ENCODE results near the gene DONSON. TPM values are rescaled to one million over a fixed set of nuclear protein-coding genes. Genes with fewer than 3 reads are reported as not detected.

DONSON gene
- total and polyA plus RNA-seq, 2 of the 13 experiments (the other 11 are each of a cell fraction or from before 2014, with no cell fraction given) = 35.4 to 63.6 TPM

- TF ChIP-seq ZNF609 (CRISPR knock-in tag; IDR thresholded peaks at IDR 0.05; ENCODE audit: borderline replicate concordance) = 0 out of 2 replicates have a peak, but pooled peaks have one; percentile 11
- no peak for TF ChIP-seq SMYD3 (CRISPR knock-in tag; IDR thresholded peaks at IDR 0.05)
- peak; percentile 84 for TF ChIP-seq E2F1 (CRISPR knock-in tag; IDR thresholded peaks at IDR 0.05)
- TF ChIP-seq RARA (CRISPR knock-in tag; IDR thresholded peaks at IDR 0.05) = no peak
- no peak for TF ChIP-seq ZNF513 (CRISPR knock-in tag; conservative IDR thresholded peaks at IDR 0.05)
- TF ChIP-seq POLR2A (IDR thresholded peaks at IDR 0.05; ENCODE audit: insufficient read depth in 1 of 2, low read depth in 2 of 2, low read length in 2 of 2) = peak; percentile 50 to 81
- no peak; the same call in 1 of the 2 replicates for TF ChIP-seq MAZ (IDR thresholded peaks at IDR 0.05; ENCODE audit: borderline replicate concordance, low read depth, low read length)
- peak; percentile 18; the same call in 1 of the 2 replicates for TF ChIP-seq MAZ (CRISPR knock-in tag; IDR thresholded peaks at IDR 0.05; ENCODE audit: low read depth)
- TF ChIP-seq HNRNPH1 (optimal IDR thresholded peaks at IDR 0.05; ENCODE audit: low read depth, low read length) = no peak
- TF ChIP-seq ZSCAN21 (CRISPR knock-in tag; IDR thresholded peaks at IDR 0.05; ENCODE audit: borderline replicate concordance) = no peak
- TF ChIP-seq SOX13 (IDR thresholded peaks at IDR 0.05) = no peak
- no peak for TF ChIP-seq SOX13 (CRISPR knock-in tag; conservative IDR thresholded peaks at IDR 0.05 in 1 of 2, IDR thresholded peaks at IDR 0.05 in 1 of 2)
- 0 out of 2 replicates have a peak, but pooled peaks have one; percentile 26 for TF ChIP-seq ZNF142 (CRISPR knock-in tag; IDR thresholded peaks at IDR 0.05)
- no peak for TF ChIP-seq KDM6A (CRISPR knock-in tag; IDR thresholded peaks at IDR 0.05; ENCODE audit: low read depth)
- no peak for TF ChIP-seq ZNF17 (CRISPR knock-in tag; IDR thresholded peaks at IDR 0.05)
These were observed 46.5 kb downstream of the DONSON start, which contains the start of gene GART (continued) for GRCh38 chr21:33541756-33542639.
